ENCODE measurements around the gene ADAM12.

GRCh38 chr10:126227762-126228134 lies 160.5 kb downstream of the ADAM12 start:
- no peak for TF ChIP-seq ARNTL (CRISPR knock-in tag; IDR thresholded peaks at IDR 0.05; ENCODE audit: borderline replicate concordance, low read depth)
- no peak for TF ChIP-seq RARB (CRISPR knock-in tag; IDR thresholded peaks at IDR 0.05)
- TF ChIP-seq, protein P1, sequence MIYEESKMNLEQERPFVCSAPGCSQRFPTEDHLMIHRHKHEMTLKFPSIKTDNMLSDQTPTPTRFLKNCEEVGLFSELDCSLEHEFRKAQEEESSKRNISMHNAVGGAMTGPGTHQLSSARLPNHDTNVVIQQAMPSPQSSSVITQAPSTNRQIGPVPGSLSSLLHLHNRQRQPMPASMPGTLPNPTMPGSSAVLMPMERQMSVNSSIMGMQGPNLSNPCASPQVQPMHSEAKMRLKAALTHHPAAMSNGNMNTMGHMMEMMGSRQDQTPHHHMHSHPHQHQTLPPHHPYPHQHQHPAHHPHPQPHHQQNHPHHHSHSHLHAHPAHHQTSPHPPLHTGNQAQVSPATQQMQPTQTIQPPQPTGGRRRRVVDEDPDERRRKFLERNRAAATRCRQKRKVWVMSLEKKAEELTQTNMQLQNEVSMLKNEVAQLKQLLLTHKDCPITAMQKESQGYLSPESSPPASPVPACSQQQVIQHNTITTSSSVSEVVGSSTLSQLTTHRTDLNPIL (CRISPR knock-in tag; IDR thresholded peaks at IDR 0.05; ENCODE audit: low read depth): no peak
- no peak for TF ChIP-seq ZFP3 (CRISPR knock-in tag; IDR thresholded peaks at IDR 0.05)
